T-cell (primary cell): ENCODE results near the gene POLD4. TPM values are rescaled to one million over a fixed set of nuclear protein-coding genes. Genes with fewer than 3 reads are reported as not detected.

Experiments
- ATAC-seq, 4 experiments: fragments of 200-7000 bp in 3 of 4; fragments of 150-1000 bp in 1 of 4; cut with Tn5 transposase; replicated peaks in 1 of 4; 1 replicate in 3 of 4; 2 replicates in 1 of 4; pipeline ENCODE4 v1.10.0; 2021; ENCODE audit warnings: moderate library complexity in 3 of 4, mild to moderate bottlenecking in 2 of 4, moderate number of reproducible peaks in 1 of 4
- CTCF ChIA-PET, 2 donors: fragments of 300-600 bp; sonication (Branson Sonifier 250); formaldehyde crosslinking; loops; one replicate each; lab custom pipeline; 2022; ENCODE audit warnings: antibody characterized with exemption in 2 of 2; lab: Charles Lee
- POLR2A ChIA-PET, 2 donors: fragments of 300-600 bp; sonication (Branson Sonifier 250); formaldehyde crosslinking; loops; one replicate each; lab custom pipeline; 2022; ENCODE audit warnings: antibody characterized with exemption in 2 of 2; lab: Charles Lee
- DNase-seq, 35 experiments: peaks; one replicate each; pipeline versions ENCODE4 v3.0.0 to v3.0.0-alpha.2; 2013 to 2023
- H3K27ac ChIP-seq: one replicate; pipeline ENCODE4 v1.5.1; 2013; ENCODE audit warnings: low read length
- H3K27me3 ChIP-seq, 2 experiments: replicated peaks in 1 of 2; 1 replicate in 1 of 2; 2 replicates in 1 of 2; pipeline versions ENCODE4 v1.6.1 to v1.7.0; 2013; ENCODE audit warnings: low read length in 1 of 2, mixed read lengths in 1 of 2; ENCODE audit not compliant: control insufficient read depth in 2 of 2, insufficient read depth in 2 of 2; ENCODE audit errors: extremely low read depth in 1 of 2
- H3K36me3 ChIP-seq, 2 donors: 1 replicate in 1 of 2; 2 replicates in 1 of 2; pipeline versions ENCODE4 v1.6.1 to v1.7.0; 2013; ENCODE audit warnings: low read length in 1 of 2; ENCODE audit not compliant: control insufficient read depth in 2 of 2, insufficient read depth in 1 of 2; ENCODE audit errors: extremely low read depth in 1 of 2
- H3K4me1 ChIP-seq, 2 experiments: 1 replicate in 1 of 2; 2 replicates in 1 of 2; pipeline versions ENCODE4 v1.6.1 to v1.7.0; 2013; ENCODE audit warnings: low read length in 2 of 2, mixed read lengths in 1 of 2; ENCODE audit not compliant: insufficient read depth in 2 of 2, control insufficient read depth in 1 of 2; ENCODE audit errors: extremely low read depth in 1 of 2
- H3K4me3 ChIP-seq, 2 donors: 1 replicate in 1 of 2; 2 replicates in 1 of 2; pipeline versions ENCODE4 v1.5.1 to v1.7.0; 2013; ENCODE audit warnings: mild to moderate bottlenecking in 2 of 2, low read length in 1 of 2, moderate library complexity in 1 of 2; ENCODE audit not compliant: control insufficient read depth in 1 of 2; ENCODE audit errors: extremely low read depth in 1 of 2
- H3K9me3 ChIP-seq: 2 replicates; pipeline ENCODE4 v1.7.0; 2013
- H3K27ac Mint-ChIP-seq, 2 donors: one replicate each; pipeline ENCODE4 v1.8.0; 2020 to 2021; ENCODE audit warnings: mild to moderate bottlenecking in 2 of 2, mixed read lengths in 2 of 2
- H3K27me3 Mint-ChIP-seq, 2 donors: one replicate each; pipeline ENCODE4 v1.8.0; 2021 to 2022; ENCODE audit warnings: mixed read lengths in 2 of 2
- H3K36me3 Mint-ChIP-seq: one replicate; pipeline ENCODE4 v1.8.0; 2021; ENCODE audit warnings: mixed read lengths
- H3K4me1 Mint-ChIP-seq, 3 donors: one replicate each; pipeline ENCODE4 v1.8.0; 2020 to 2022; ENCODE audit warnings: mixed read lengths in 3 of 3, mild to moderate bottlenecking in 1 of 3
- H3K4me3 Mint-ChIP-seq, 3 donors: one replicate each; pipeline ENCODE4 v1.8.0; 2020 to 2022; ENCODE audit warnings: mild to moderate bottlenecking in 3 of 3, mixed read lengths in 3 of 3, moderate library complexity in 3 of 3
- H3K9me3 Mint-ChIP-seq, 3 donors: one replicate each; pipeline ENCODE4 v1.8.0; 2020 to 2022; ENCODE audit warnings: mixed read lengths in 3 of 3
- WGBS: methylation state at CpG from one replicate; pipeline ENCODE4 v1.1.5; 2013; ENCODE audit warnings: missing lambda C conversion rate; ENCODE audit not compliant: insufficient coverage; 5-methylcytosine and 5-hydroxymethylcytosine counted together
- total RNA-seq, 35 experiments: library from RNA in 6 of 35; stranded (reverse) in 6 of 35; fragments of 120-200 nt in 1 of 35; gene quantifications; one replicate each; pipeline versions ENCODE4 v1.2.1 to v1.2.4 and lab custom pipeline; 2013 to 2026

The POLD4 gene
- total RNA-seq, 5 donors from 2014 or later (not counting 1 experiment from before 2014, with no cell fraction given), result 55.1 to 107 (median 98.0) TPM

DNA sequence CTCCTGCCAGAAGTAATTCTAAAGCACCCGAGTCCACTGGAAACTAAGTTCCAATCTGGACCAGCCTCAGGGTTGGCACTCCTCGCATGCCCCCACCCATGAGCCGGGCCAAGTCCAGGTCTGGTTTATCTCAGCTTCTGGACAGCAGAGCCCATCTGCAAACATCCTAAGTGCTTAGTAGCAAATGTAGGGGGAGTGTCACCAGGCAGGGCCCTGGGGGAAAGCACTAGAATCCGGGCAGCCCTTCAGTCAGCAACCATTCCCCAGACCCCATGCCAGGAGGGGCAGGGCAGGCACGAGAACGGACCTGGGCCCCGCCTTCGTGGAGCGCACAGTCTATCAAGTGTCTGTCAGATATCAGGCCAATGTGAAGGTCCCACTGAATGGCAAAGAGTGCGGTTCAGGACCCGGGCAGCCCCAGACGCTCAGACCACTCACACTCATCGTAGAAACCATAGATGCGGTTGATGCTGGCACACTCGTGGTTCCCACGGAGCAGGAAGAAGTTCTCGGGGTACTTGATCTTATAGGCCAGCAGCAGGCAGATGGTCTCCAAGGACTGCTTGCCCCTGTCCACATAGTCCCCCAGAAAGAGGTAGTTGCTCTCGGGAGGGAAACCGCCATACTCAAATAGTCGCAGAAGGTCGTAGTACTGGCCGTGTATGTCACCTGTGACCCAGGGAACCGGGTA lies 47.0 kb upstream of the POLD4 start:
- POLR2A ChIA-PET, result interaction anchor here in 1 of 2 donors (0.6 kb wide), 1 partner anchor 97 kb away, joined by 3 read pairs; no protein-coding TSS in a partner anchor
- Mint-ChIP-seq H3K4me3 (peak overlapping the region; percentile 83 to 97 (median 88)), H3K9me3 (no peaks in the 10 kb centered on the region), H3K27ac (peak overlapping the region; percentile 88 to 93), H3K27me3 (no peaks in the 10 kb centered on the region), H3K36me3 (peaks cover 14% of the 10 kb centered on the region), H3K4me1 (peaks cover 60 to 69% (median 60%) of the 10 kb centered on the region in 3 donors)
- 27% methylated on average over 15 of the region's 23 CpGs for WGBS
- CTCF ChIA-PET, result interaction anchor here in 1 of 2 donors (1.2 to 2.1 kb wide), 6 partner anchors 28 to 83 kb away, joined by 3 to 17 read pairs (median 8); partner anchors contain the start of genes AIP, POLD4, PTPRCAP and RPS6KB2
- DNase-seq, result peak in 2 of 35 experiments; percentile 19 to 32
- H3K4me3 ChIP-seq, result peak overlapping the region; percentile 81 to 97
- ATAC-seq, result no peak
- peaks cover 22 to 87% of the 10 kb centered on the region in 2 experiments for H3K4me1 ChIP-seq
- peaks cover 12 to 47% of the 10 kb centered on the region in 2 donors for H3K36me3 ChIP-seq
- no peaks in the 10 kb centered on the region for H3K9me3 ChIP-seq
- H3K27ac ChIP-seq, result peak overlapping the region; percentile 65
- H3K27me3 ChIP-seq, result no peaks in the 10 kb centered on the region

DNA sequence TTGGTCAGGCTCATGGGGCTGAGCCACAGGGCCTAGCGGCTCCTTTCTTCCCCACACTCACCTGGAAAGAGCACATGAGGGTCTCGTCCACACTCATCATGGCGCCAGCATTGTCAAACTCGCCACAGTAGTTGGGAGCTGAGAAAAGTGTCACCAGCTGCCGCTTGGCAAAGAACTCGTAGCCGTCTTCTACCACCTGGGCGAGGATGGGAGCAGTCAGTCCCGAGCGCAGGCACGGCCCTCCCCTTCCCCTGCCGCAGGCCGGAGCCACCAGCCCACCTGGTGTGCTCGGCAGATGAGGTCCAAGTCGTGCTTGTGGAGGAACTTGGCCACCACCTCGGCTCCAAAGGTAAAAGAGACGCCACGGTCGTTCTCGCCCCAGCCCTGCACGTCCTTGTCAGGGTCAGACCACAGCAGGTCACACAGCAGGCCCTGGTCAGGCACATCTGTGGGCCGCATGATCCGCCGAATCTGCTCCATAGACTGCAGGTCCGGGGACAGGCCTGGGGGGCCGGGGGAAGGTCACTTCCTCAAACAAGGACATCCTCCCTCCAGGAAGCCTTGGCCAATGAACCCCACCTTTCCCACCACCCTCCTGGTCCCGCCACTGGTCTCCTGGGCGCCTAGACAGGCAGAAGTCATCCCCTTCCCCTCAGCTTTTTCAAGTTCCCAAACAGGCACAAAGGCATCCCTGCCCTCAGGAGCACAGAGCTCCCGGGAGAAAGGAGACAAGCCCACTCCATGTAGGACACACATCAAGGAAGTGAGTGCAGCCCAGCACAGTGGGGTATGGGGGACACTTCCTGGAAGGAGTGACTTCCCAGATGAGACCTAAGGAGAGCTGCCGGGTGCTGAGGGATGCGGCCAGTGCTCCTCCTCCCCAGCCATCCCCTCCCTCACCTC lies 45.6 kb upstream of the POLD4 start:
- ChIA-PET CTCF (no interaction called here), POLR2A (no interaction called here)
- no peak overlapping the region for H3K4me3 ChIP-seq
- H3K4me3 Mint-ChIP-seq, result peak overlapping the region; percentile 31 to 97 (median 83)
- H3K4me1 ChIP-seq, result peaks cover 22 to 75% of the 10 kb centered on the region in 2 experiments
- no peaks in the 10 kb centered on the region for H3K27me3 ChIP-seq
- peaks cover 12% of the 10 kb centered on the region for H3K36me3 Mint-ChIP-seq
- H3K9me3 Mint-ChIP-seq, result no peaks in the 10 kb centered on the region
- WGBS, result 89% methylated on average over 28 of the region's 31 CpGs
- H3K9me3 ChIP-seq, result no peaks in the 10 kb centered on the region
- peak overlapping the region in 1 of 2 donors; percentile 48 for H3K27ac Mint-ChIP-seq
- H3K27me3 Mint-ChIP-seq, result no peaks in the 10 kb centered on the region
- peaks cover 10 to 41% of the 10 kb centered on the region in 2 donors for H3K36me3 ChIP-seq
- peaks cover 51 to 60% (median 52%) of the 10 kb centered on the region in 3 donors for H3K4me1 Mint-ChIP-seq
- H3K27ac ChIP-seq, result no peak overlapping the region
- no peak for ATAC-seq
- DNase-seq, result no peak

DNA sequence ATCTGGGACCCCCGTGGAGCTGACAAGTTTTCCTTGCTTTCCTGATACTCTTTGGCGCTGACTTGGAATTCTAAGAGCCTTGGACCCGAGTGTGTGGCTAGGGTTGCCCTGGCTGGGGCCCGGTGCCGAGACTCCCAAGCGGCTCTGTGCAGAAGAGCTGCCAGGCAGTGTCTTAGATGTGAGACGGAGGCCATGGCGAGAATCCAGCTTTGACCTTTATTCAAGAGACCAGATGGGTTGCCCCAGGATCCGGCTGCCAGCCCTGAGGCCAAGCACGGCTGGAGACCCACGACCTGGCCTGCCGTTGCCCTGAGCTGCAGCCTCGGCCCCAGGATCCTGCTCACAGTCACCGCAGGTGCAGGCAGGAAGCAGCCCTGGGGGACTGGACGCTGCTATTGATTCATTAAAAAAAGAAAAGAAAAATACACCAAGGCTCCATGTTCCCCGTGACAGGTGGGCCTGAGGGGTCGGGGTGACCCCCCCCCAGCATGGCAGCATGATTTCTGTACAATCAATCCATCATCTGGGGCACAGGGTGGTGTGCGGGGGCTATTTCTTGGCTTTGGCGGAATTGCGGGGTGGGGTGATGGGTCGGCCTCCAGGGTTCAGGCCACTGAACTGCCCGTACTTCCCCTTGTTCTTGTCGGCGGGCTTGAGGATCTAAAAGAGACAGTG lies 44.8 kb upstream of the POLD4 start:
- ChIA-PET CTCF (interaction anchor here in 1 of 2 donors (0.6 kb wide), 1 partner anchor 46 kb away, joined by 4 read pairs; no protein-coding TSS in a partner anchor), POLR2A (no interaction called here)
- peak overlapping the region; percentile 80 to 82 for H3K27ac Mint-ChIP-seq
- 93% methylated on average over 21 of the region's 24 CpGs for WGBS
- Histone ChIP-seq H3K36me3 (peaks cover 16 to 41% of the 10 kb centered on the region in 2 donors), H3K4me1 (peaks cover 25 to 75% of the 10 kb centered on the region in 2 experiments), H3K27ac (no peak overlapping the region), H3K27me3 (no peaks in the 10 kb centered on the region), H3K9me3 (no peaks in the 10 kb centered on the region), H3K4me3 (no peak overlapping the region)
- H3K9me3 Mint-ChIP-seq, result no peaks in the 10 kb centered on the region
- H3K4me1 Mint-ChIP-seq, result peaks cover 49 to 61% (median 53%) of the 10 kb centered on the region in 3 donors
- H3K4me3 Mint-ChIP-seq, result peak overlapping the region in 1 of 3 donors; percentile 77
- H3K27me3 Mint-ChIP-seq, result no peaks in the 10 kb centered on the region
- DNase-seq, result no peak
- H3K36me3 Mint-ChIP-seq, result peaks cover 14% of the 10 kb centered on the region
- ATAC-seq, result no peak

DNA sequence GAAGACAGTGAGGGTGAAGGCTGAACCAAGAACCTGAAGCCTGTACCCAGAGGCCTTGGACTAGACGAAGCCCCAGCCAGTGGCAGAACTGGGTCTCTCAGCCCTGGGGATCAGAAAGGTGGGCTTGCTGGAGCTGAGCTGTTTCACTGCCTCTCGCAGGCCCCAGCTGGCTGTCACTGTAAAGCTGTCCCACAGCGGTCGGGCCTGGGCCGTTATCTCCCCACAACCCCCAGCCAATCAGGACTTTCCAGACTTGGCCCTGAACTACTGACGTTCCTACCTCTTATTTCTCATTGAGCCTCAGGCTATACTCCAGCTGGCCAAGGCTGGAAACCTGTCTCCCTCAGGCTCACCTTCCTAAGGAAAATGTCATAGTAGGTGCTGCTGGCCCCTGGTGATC lies 44.2 kb upstream of the POLD4 start:
- H3K36me3 Mint-ChIP-seq, result peaks cover 14% of the 10 kb centered on the region

DNA sequence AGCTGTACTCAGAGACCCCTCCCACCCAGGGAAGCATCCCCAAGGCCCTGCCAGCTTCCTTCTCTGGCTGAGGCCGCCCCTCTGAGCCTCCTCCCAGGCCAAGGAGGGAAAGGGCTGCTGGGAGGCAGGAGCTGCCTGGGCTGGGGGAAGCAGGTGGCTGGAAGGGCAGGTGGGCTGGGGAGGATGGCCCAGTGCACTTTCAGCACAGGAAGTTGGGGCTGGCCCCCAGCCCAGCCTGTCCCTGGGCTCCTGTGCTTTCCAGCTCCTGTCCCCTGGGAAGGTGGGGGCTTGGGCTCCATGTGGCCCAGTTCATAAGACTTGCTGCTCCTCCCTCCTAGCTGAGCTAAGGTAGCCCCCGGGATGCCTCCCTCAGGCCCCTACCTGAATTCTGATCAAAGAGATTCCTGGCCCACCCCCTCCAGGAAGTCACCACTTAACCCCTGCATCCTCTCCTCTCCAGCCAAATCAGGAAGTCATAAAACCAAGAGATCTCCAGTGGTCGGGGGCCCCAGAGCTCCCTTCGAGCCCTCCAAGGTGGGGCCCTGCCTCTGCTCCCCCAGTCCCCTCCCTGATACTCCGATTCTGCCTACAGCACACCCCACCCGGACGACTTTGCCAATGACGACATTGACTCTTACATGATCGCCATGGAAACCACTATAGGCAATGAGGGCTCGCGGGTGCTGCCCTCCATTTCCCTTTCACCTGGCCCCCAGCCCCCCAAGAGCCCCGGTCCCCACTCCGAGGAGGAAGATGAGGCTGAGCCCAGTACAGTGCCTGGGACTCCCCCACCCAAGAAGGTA lies 43.4 kb upstream of the POLD4 start:
- POLR2A ChIA-PET, result no interaction called here

More for the DNA sequence above, 44.2 kb upstream of the POLD4 start:
- H3K27me3 ChIP-seq, result no peaks in the 10 kb centered on the region
- Mint-ChIP-seq H3K4me3 (peak overlapping the region in 1 of 3 donors; percentile 77), H3K9me3 (no peaks in the 10 kb centered on the region), H3K27ac (peak overlapping the region; percentile 80 to 82), H3K27me3 (no peaks in the 10 kb centered on the region), H3K4me1 (peaks cover 49 to 61% (median 56%) of the 10 kb centered on the region in 3 donors)
- H3K36me3 ChIP-seq, result peaks cover 16 to 41% of the 10 kb centered on the region in 2 donors
- POLR2A ChIA-PET, result no interaction called here
- no peak overlapping the region for H3K4me3 ChIP-seq
- peaks cover 26 to 73% of the 10 kb centered on the region in 2 experiments for H3K4me1 ChIP-seq
- H3K9me3 ChIP-seq, result no peaks in the 10 kb centered on the region
- CTCF ChIA-PET, result no interaction called here
- no peak for DNase-seq
- ATAC-seq, result no peak
- WGBS, result 70% methylated on average over 2 of the region's 6 CpGs
- H3K27ac ChIP-seq, result peak overlapping the region; percentile 69

More for the DNA sequence above, 43.4 kb upstream of the POLD4 start:
- no peaks in the 10 kb centered on the region for H3K27me3 ChIP-seq
- ATAC-seq (no peak), DNase-seq (peak in 1 of 35 experiments; percentile 51)
- H3K4me3 ChIP-seq, result peak overlapping the region in 1 of 2 donors; percentile 33
- no peaks in the 10 kb centered on the region for H3K9me3 ChIP-seq
- peaks cover 16 to 41% of the 10 kb centered on the region in 2 donors for H3K36me3 ChIP-seq
- CTCF ChIA-PET, result no interaction called here
- H3K36me3 Mint-ChIP-seq, result peaks cover 14% of the 10 kb centered on the region
- peaks cover 25 to 73% of the 10 kb centered on the region in 2 experiments for H3K4me1 ChIP-seq
- H3K27ac Mint-ChIP-seq, result peak overlapping the region; percentile 92 to 95
- H3K4me1 Mint-ChIP-seq, result peaks cover 53 to 59% (median 54%) of the 10 kb centered on the region in 3 donors
- H3K27ac ChIP-seq, result peak overlapping the region; percentile 69
- WGBS, result 7% methylated on average over 10 of the region's 13 CpGs
- peak overlapping the region; percentile 45 to 77 (median 47) for H3K4me3 Mint-ChIP-seq
- H3K9me3 Mint-ChIP-seq, result no peaks in the 10 kb centered on the region
- no peaks in the 10 kb centered on the region for H3K27me3 Mint-ChIP-seq
